HEK293 (cell line): ENCODE measurements around the gene ECM2.

ENCODE experiments used
- CTCF ChIA-PET: fragments of 350-600 bp; formaldehyde crosslinking; extraction: SDS; loops from one replicate; lab custom pipeline; 2021; ENCODE audit warnings: antibody characterized with exemption; lab: Yijun Ruan, JAX
- POLR2A ChIA-PET: fragments of 300-600 bp; formaldehyde crosslinking; extraction: SDS; loops from one replicate; lab custom pipeline; 2020; ENCODE audit warnings: antibody characterized with exemption, inconsistent platforms; lab: Yijun Ruan, JAX
- H3K27ac ChIP-seq: fragments of 200-500 bp; sonication (Bioruptor generic); 2 replicates; pipeline ENCODE4 v1.5.1; 2014; ENCODE audit warnings: low read depth, low read length, control low read depth, inconsistent platforms; ENCODE audit errors: extremely low read depth
- H3K36me3 ChIP-seq, 2 experiments: fragments of 200-500 bp in 1 of 2; sonication (Bioruptor generic) in 1 of 2; 1 replicate in 1 of 2; 2 replicates in 1 of 2; pipeline ENCODE4 v1.5.1; 2014 to 2017; ENCODE audit warnings: inconsistent platforms in 2 of 2, low read length in 2 of 2; ENCODE audit not compliant: control insufficient read depth in 2 of 2, insufficient read depth in 1 of 2
- H3K4me1 ChIP-seq: fragments of 200-500 bp; sonication (Bioruptor generic); 2 replicates; pipeline ENCODE4 v1.5.1; 2014; ENCODE audit warnings: mild to moderate bottlenecking, low read length, inconsistent platforms; ENCODE audit not compliant: control insufficient read depth, insufficient read depth
- H3K4me3 ChIP-seq: 2 replicates; pipeline ENCODE4 v1.5.1; 2011; ENCODE audit warnings: low read depth, mild to moderate bottlenecking, control low read depth, low read length, moderate library complexity
- H3K9me3 ChIP-seq: fragments of 200-500 bp; sonication (Bioruptor generic); 2 replicates; pipeline ENCODE4 v1.5.1; 2014; ENCODE audit warnings: low read depth, low read length, inconsistent platforms; ENCODE audit not compliant: control insufficient read depth, insufficient read depth
- GLIS2 ChIP-seq: fragments of 450-650 bp; formaldehyde crosslinking; IDR thresholded peaks from 2 replicates; pipeline ENCODE4 v1.5.1; 2016; ENCODE audit warnings: missing biosample characterization, missing genetic modification characterization
- IKZF3 ChIP-seq: fragments of 450-650 bp; IDR thresholded peaks from 2 replicates; pipeline ENCODE4 v1.5.0; 2018; ENCODE audit warnings: missing biosample characterization, mild to moderate bottlenecking, missing genetic modification characterization, moderate library complexity
- MYNN ChIP-seq: fragments of 450-650 bp; formaldehyde crosslinking; IDR thresholded peaks from 2 replicates; pipeline ENCODE4 v1.5.1; 2016; ENCODE audit warnings: missing biosample characterization, missing genetic modification characterization, borderline replicate concordance
- OSR2 ChIP-seq: fragments of 450-650 bp; formaldehyde crosslinking; IDR thresholded peaks from 2 replicates; pipeline ENCODE4 v1.5.1; 2016; ENCODE audit warnings: missing biosample characterization, missing genetic modification characterization
- TCF7L2 ChIP-seq: IDR thresholded peaks from 2 replicates; pipeline ENCODE4 v1.6.1; 2011; ENCODE audit warnings: low read depth, mild to moderate bottlenecking, inconsistent platforms, low read length, moderate library complexity, borderline replicate concordance
- ZBTB17 ChIP-seq: fragments of 450-650 bp; formaldehyde crosslinking; IDR thresholded peaks from 2 replicates; pipeline ENCODE4 v1.5.1; 2016; ENCODE audit warnings: missing biosample characterization, missing genetic modification characterization
- ZFP69B ChIP-seq: fragments of 450-650 bp; formaldehyde crosslinking; IDR thresholded peaks from 2 replicates; pipeline ENCODE4 v1.5.1; 2016; ENCODE audit warnings: missing biosample characterization, missing genetic modification characterization
- ZNF140 ChIP-seq: fragments of 450-650 bp; formaldehyde crosslinking; IDR thresholded peaks from 2 replicates; pipeline ENCODE4 v1.5.1; 2016; ENCODE audit warnings: missing biosample characterization, missing genetic modification characterization
- ZNF146 ChIP-seq: fragments of 450-650 bp; formaldehyde crosslinking; IDR thresholded peaks from 2 replicates; pipeline ENCODE4 v1.5.1; 2016; ENCODE audit warnings: missing biosample characterization, missing genetic modification characterization
- ZNF175 ChIP-seq: fragments of 450-650 bp; formaldehyde crosslinking; IDR thresholded peaks from 2 replicates; pipeline ENCODE4 v1.5.1; 2016; ENCODE audit warnings: missing biosample characterization, missing genetic modification characterization
- ZNF555 ChIP-seq: fragments of 450-650 bp; formaldehyde crosslinking; conservative IDR thresholded peaks from 2 replicates; pipeline ENCODE4 v1.5.1; 2017; ENCODE audit warnings: missing biosample characterization, mild to moderate bottlenecking, missing genetic modification characterization, inconsistent platforms
- ZNF660 ChIP-seq: fragments of 450-650 bp; IDR thresholded peaks from 2 replicates; pipeline ENCODE4 v1.5.1; 2018; ENCODE audit warnings: missing biosample characterization, mild to moderate bottlenecking, missing genetic modification characterization
- TF ChIP-seq, protein P1 (sequence below): fragments of 450-650 bp; formaldehyde crosslinking; IDR thresholded peaks from 2 replicates; pipeline ENCODE4 v1.5.1; 2016; ENCODE audit warnings: missing biosample characterization, missing genetic modification characterization
- TF ChIP-seq, protein P2 (sequence below): fragments of 450-650 bp; formaldehyde crosslinking; conservative IDR thresholded peaks from 2 replicates; pipeline ENCODE4 v1.5.1; 2016; ENCODE audit warnings: low read depth, missing biosample characterization, missing genetic modification characterization
- TF ChIP-seq, protein P3 (sequence below): fragments of 450-650 bp; formaldehyde crosslinking; IDR thresholded peaks from 2 replicates; pipeline ENCODE4 v1.5.1; 2016; ENCODE audit warnings: missing biosample characterization, missing genetic modification characterization
- TF ChIP-seq, protein P4 (sequence below): fragments of 450-650 bp; formaldehyde crosslinking; IDR thresholded peaks from 2 replicates; pipeline ENCODE4 v1.5.1; 2016; ENCODE audit warnings: missing biosample characterization, missing genetic modification characterization
- TF ChIP-seq, protein P5 (sequence below): fragments of 450-650 bp; formaldehyde crosslinking; IDR thresholded peaks from 2 replicates; pipeline ENCODE4 v1.5.1; 2017; ENCODE audit warnings: missing biosample characterization, missing genetic modification characterization

Gene ECM2

DNA sequence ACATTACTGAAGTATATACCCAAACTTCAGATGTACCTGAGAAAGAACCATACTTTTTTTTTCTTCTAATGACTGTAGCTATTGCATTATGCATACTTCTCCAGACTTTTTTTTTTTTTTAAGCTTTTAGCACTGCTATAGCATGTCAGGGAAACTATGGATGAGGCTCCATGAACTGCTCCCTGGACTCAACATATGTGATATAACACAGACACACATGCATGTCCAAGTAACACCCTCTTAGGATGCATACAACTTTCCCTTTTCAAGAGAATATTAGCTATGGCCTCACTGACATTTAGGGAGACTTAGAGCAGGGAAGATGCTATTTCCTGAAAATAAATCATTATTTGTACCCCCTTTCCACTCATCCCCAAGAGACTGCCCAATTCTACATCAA is 53.0 kb downstream of the ECM2 start:
- POLR2A ChIA-PET, result no interaction called here
- no peaks in the 10 kb centered on the region for H3K4me1 ChIP-seq
- TF ChIP-seq, protein P1, sequence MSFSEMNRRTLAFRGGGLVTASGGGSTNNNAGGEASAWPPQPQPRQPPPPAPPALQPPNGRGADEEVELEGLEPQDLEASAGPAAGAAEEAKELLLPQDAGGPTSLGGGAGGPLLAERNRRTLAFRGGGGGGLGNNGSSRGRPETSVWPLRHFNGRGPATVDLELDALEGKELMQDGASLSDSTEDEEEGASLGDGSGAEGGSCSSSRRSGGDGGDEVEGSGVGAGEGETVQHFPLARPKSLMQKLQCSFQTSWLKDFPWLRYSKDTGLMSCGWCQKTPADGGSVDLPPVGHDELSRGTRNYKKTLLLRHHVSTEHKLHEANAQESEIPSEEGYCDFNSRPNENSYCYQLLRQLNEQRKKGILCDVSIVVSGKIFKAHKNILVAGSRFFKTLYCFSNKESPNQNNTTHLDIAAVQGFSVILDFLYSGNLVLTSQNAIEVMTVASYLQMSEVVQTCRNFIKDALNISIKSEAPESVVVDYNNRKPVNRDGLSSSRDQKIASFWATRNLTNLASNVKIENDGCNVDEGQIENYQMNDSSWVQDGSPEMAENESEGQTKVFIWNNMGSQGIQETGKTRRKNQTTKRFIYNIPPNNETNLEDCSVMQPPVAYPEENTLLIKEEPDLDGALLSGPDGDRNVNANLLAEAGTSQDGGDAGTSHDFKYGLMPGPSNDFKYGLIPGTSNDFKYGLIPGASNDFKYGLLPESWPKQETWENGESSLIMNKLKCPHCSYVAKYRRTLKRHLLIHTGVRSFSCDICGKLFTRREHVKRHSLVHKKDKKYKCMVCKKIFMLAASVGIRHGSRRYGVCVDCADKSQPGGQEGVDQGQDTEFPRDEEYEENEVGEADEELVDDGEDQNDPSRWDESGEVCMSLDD, result no peak
- no peak for TF ChIP-seq ZFP69B (tag by site-specific recombination)
- TF ChIP-seq, protein P2, sequence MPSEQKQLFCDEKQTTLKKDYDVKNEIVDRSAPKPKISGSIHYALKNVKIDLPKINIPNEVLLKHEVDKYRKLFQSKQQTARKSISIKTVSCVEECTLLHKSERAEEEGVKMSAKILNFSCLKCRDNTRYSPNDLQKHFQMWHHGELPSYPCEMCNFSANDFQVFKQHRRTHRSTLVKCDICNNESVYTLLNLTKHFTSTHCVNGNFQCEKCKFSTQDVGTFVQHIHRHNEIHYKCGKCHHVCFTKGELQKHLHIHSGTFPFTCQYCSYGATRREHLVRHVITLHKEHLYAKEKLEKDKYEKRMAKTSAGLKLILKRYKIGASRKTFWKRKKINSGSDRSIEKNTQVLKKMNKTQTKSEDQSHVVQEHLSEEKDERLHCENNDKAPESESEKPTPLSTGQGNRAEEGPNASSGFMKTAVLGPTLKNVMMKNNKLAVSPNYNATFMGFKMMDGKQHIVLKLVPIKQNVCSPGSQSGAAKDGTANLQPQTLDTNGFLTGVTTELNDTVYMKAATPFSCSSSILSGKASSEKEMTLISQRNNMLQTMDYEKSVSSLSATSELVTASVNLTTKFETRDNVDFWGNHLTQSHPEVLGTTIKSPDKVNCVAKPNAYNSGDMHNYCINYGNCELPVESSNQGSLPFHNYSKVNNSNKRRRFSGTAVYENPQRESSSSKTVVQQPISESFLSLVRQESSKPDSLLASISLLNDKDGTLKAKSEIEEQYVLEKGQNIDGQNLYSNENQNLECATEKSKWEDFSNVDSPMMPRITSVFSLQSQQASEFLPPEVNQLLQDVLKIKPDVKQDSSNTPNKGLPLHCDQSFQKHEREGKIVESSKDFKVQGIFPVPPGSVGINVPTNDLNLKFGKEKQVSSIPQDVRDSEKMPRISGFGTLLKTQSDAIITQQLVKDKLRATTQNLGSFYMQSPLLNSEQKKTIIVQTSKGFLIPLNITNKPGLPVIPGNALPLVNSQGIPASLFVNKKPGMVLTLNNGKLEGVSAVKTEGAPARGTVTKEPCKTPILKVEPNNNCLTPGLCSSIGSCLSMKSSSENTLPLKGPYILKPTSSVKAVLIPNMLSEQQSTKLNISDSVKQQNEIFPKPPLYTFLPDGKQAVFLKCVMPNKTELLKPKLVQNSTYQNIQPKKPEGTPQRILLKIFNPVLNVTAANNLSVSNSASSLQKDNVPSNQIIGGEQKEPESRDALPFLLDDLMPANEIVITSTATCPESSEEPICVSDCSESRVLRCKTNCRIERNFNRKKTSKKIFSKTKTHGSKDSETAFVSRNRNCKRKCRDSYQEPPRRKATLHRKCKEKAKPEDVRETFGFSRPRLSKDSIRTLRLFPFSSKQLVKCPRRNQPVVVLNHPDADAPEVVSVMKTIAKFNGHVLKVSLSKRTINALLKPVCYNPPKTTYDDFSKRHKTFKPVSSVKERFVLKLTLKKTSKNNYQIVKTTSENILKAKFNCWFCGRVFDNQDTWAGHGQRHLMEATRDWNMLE (tag by site-specific recombination), result no peak
- H3K36me3 ChIP-seq, result no peaks in the 10 kb centered on the region
- no peak overlapping the region for H3K4me3 ChIP-seq
- H3K9me3 ChIP-seq, result no peaks in the 10 kb centered on the region
- CTCF ChIA-PET, result interaction anchor here (0.6 to 1.2 kb wide), 2 partner anchors 10 to 163 kb away, joined by 3 to 4 read pairs; no protein-coding TSS in a partner anchor
- no peak overlapping the region for H3K27ac ChIP-seq

GRCh38 chr9:92482329-92482728 is 53.5 kb downstream of the ECM2 start, which contains the start of gene ASPN:
Gene ASPN, minus strand, starts transcription at chr9:92482506.
- Histone ChIP-seq H3K27ac (no peak within 1 kb of the TSS), H3K9me3 (no peaks in the 10 kb centered on the region), H3K4me1 (no peaks in the 10 kb centered on the region), H3K36me3 (no peaks in the 10 kb centered on the region), H3K4me3 (no peak within 1 kb of the TSS)
- TF ChIP-seq ZNF660 (tag by site-specific recombination) (no peak), ZNF175 (tag by site-specific recombination) (no peak), ZBTB17 (no peak), IKZF3 (tag by site-specific recombination) (no peak)
- TF ChIP-seq, protein P3, sequence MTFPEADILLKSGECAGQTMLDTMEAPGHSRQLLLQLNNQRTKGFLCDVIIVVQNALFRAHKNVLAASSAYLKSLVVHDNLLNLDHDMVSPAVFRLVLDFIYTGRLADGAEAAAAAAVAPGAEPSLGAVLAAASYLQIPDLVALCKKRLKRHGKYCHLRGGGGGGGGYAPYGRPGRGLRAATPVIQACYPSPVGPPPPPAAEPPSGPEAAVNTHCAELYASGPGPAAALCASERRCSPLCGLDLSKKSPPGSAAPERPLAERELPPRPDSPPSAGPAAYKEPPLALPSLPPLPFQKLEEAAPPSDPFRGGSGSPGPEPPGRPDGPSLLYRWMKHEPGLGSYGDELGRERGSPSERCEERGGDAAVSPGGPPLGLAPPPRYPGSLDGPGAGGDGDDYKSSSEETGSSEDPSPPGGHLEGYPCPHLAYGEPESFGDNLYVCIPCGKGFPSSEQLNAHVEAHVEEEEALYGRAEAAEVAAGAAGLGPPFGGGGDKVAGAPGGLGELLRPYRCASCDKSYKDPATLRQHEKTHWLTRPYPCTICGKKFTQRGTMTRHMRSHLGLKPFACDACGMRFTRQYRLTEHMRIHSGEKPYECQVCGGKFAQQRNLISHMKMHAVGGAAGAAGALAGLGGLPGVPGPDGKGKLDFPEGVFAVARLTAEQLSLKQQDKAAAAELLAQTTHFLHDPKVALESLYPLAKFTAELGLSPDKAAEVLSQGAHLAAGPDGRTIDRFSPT (tag by site-specific recombination), result no peak
- ChIA-PET CTCF (interaction anchor here (1.2 to 2.6 kb wide), 2 partner anchors 9 to 18 kb away, joined by 3 to 7 read pairs; no protein-coding TSS in a partner anchor), POLR2A (no interaction called here)

- POLR2A ChIA-PET, result no interaction called here
- H3K27ac ChIP-seq, result no peak overlapping the region
- H3K36me3 ChIP-seq, result no peaks in the 10 kb centered on the region
- CTCF ChIA-PET, result interaction anchor here (0.7 to 2.6 kb wide), 3 partner anchors 10 to 134 kb away, joined by 3 to 7 read pairs (median 3); no protein-coding TSS in a partner anchor
- H3K4me1 ChIP-seq, result no peaks in the 10 kb centered on the region
- H3K4me3 ChIP-seq, result no peak overlapping the region
- no peaks in the 10 kb centered on the region for H3K9me3 ChIP-seq
- TF ChIP-seq GLIS2 (tag by site-specific recombination) (no peak), ZNF146 (tag by site-specific recombination) (no peak), ZNF140 (tag by site-specific recombination) (no peak), TCF7L2 (peak; percentile 49; the same call in 1 of the 2 replicates), OSR2 (tag by site-specific recombination) (peak; percentile 63), MYNN (tag by site-specific recombination) (no peak), ZNF555 (tag by site-specific recombination) (no peak)
- TF ChIP-seq, protein P4, sequence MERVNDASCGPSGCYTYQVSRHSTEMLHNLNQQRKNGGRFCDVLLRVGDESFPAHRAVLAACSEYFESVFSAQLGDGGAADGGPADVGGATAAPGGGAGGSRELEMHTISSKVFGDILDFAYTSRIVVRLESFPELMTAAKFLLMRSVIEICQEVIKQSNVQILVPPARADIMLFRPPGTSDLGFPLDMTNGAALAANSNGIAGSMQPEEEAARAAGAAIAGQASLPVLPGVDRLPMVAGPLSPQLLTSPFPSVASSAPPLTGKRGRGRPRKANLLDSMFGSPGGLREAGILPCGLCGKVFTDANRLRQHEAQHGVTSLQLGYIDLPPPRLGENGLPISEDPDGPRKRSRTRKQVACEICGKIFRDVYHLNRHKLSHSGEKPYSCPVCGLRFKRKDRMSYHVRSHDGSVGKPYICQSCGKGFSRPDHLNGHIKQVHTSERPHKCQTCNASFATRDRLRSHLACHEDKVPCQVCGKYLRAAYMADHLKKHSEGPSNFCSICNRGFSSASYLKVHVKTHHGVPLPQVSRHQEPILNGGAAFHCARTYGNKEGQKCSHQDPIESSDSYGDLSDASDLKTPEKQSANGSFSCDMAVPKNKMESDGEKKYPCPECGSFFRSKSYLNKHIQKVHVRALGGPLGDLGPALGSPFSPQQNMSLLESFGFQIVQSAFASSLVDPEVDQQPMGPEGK (tag by site-specific recombination), result no peak
- TF ChIP-seq, protein P5, sequence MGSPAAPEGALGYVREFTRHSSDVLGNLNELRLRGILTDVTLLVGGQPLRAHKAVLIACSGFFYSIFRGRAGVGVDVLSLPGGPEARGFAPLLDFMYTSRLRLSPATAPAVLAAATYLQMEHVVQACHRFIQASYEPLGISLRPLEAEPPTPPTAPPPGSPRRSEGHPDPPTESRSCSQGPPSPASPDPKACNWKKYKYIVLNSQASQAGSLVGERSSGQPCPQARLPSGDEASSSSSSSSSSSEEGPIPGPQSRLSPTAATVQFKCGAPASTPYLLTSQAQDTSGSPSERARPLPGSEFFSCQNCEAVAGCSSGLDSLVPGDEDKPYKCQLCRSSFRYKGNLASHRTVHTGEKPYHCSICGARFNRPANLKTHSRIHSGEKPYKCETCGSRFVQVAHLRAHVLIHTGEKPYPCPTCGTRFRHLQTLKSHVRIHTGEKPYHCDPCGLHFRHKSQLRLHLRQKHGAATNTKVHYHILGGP (tag by site-specific recombination), result no peak
Observed at GRCh38 chr9:92480986-92481633, 54.7 kb downstream of the ECM2 start.
